ACHN (cell line): Measurements from ENCODE around the gene PCP4L1.
"Not testable (repeated sequence)": the region's sequence is repeated elsewhere in the genome, so short reads cannot be mapped to it uniquely, and the experiment has no call there.

ENCODE experiments used
- DNase-seq: peaks from one replicate; pipeline ENCODE4 v3.0.0-alpha.2; 2015
- in situ Hi-C: cut with HindIII; loops from 2 replicates; pipeline ENCODE4 v1.10.0; 2017; ENCODE audit warnings: low sequenced_read_pairs, low pct_ligation_motif_present, low pct_unique_long_range_greater_than_20kb

The PCP4L1 gene

DNA sequence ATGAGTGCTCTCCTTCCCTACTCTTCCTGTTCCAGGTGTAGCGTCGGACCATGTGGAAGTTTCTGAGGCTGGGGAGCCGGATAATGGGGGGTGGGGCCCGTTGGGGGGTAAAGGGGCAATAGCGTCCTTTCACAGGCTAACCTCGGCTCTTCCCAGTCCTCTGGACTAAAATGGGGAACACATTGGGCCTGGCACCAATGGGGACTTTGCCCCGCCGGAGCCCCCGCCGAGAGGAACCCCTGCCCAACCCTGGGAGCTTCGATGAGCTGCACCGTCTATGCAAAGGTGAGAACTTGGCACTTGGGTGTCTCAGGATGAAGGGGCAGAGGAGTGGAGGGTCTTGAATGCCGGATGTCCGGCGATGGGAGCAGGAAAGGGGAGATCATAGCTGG lies 32.2 kb upstream of the PCP4L1 start:
- in situ Hi-C loops, result loop anchor here (10.0 kb wide), 1 partner anchor 148 kb away; no protein-coding TSS in a partner anchor
- DNase-seq, result no peak

DNA sequence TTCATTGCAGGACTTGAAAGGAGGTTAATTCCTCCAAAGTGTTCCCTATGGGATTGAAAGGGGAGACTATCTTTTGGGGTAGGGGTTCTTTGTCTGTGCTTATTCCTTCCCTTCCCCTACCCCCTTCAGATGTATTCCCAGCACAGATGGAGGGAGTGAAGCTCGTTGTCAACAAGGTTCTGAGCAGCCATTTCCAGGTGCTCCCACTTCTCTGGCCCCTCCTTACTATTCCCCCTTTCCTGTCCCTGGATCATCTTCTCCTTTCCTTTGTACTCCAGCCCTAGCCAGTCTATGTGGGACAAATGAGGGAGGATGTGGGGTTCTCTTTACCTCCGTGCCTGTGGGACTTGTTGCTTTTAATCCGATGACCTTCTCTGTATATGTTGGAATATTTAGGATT lies 31.8 kb upstream of the PCP4L1 start:
- no peak for DNase-seq
- in situ Hi-C loops, result loop anchor here (10.0 kb wide), 1 partner anchor 148 kb away; no protein-coding TSS in a partner anchor

GRCh38 chr1:161227196-161227871 lies 31.2 kb upstream of the PCP4L1 start:
- in situ Hi-C loops, result loop anchor here (10.0 kb wide), 1 partner anchor 147 kb away; no protein-coding TSS in a partner anchor
- DNase-seq, result peak; percentile 76

GRCh38 chr1:161228032-161228431 lies 30.5 kb upstream of the PCP4L1 start:
- in situ Hi-C loops, result loop anchor here (10.0 kb wide), 1 partner anchor 147 kb away; no protein-coding TSS in a partner anchor
- DNase-seq, result no peak

GRCh38 chr1:161229896-161230295 lies 28.6 kb upstream of the PCP4L1 start:
- in situ Hi-C loops, result loop anchor here (10.0 kb wide), 1 partner anchor 145 kb away; no protein-coding TSS in a partner anchor
- DNase-seq, result peak; percentile 42

GRCh38 chr1:161230762-161231161 lies 27.8 kb upstream of the PCP4L1 start:
- DNase-seq, result no peak
- in situ Hi-C loops, result no loop called here

- in situ Hi-C loops, result no loop called here
Measured at GRCh38 chr1:161233102-161233501, 25.4 kb upstream of the PCP4L1 start.

GRCh38 chr1:161235957-161236775 lies 22.4 kb upstream of the PCP4L1 start:
- DNase-seq, result no peak
- in situ Hi-C loops, result no loop called here

More at GRCh38 chr1:161233102-161233501, 25.4 kb upstream of the PCP4L1 start:
- no peak for DNase-seq

DNA sequence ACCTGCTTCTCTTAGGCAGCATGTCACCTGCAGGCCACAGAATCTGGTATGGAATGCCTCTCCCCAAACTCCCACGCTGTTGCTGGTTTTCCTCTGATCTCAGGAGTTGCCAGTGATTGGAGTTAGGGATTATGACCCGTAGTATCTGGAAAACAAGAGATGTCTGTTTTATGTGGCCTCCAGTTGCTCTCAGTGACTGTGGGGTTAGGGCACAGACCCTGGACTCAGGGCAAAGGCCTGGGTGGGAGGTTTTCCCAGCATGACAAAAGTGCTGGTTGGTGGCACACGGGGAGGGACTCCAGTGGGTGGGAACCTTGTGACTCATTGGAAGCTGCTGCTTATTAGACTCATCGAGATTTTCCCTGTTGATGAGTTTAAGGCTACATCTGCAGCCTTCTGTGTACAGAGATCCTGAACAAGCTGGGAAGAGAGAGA lies 20.5 kb upstream of the PCP4L1 start, which contains the start of gene NR1I3:
TSS of gene NR1I3 (minus strand) at position 165 of the 435 bp plus-strand sequence. CDS start 1,638 bp downstream, outside the sequence.
- no peak for DNase-seq
- in situ Hi-C loops, result no loop called here

DNA sequence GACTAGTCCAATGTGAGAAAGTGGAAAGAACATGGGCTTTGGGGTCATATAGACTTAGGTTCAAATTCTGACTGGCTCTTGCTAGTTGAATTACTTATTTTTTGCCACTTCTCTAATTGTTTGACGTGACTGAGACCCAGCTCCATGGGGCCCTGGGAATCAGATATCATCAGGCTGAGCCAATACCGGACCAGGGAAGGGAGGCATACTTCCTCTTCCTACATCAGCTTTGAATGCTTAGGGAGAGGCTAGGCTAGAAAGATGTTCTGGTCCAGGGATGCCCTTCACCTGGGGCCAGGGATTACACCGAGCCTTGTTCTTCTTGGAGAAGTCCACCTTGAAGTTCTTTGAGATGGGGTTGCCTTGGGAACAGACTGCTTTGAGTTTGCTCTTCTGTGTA lies 16.9 kb upstream of the PCP4L1 start:
- no peak for DNase-seq
- in situ Hi-C loops, result no loop called here

DNA sequence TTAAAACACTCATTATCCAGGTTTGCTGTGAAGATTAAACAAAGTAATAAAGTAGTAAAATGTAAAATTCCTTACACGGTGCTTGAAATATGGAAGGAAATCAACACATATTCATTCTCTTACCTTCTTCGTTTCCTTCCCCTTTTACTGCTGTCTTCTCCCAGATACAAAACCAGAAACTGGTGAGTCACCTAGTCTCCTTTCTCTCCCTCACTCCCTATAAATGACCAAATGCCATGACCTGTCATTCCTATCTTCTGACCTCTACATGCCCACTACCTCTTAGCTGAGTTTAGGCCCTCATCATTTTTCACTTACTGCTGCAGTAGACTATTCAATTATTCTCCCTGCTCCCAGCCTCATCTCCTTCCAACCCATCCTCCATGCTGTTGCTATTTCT lies 16.2 kb upstream of the PCP4L1 start:
- in situ Hi-C loops, result no loop called here
- no peak for DNase-seq

DNA sequence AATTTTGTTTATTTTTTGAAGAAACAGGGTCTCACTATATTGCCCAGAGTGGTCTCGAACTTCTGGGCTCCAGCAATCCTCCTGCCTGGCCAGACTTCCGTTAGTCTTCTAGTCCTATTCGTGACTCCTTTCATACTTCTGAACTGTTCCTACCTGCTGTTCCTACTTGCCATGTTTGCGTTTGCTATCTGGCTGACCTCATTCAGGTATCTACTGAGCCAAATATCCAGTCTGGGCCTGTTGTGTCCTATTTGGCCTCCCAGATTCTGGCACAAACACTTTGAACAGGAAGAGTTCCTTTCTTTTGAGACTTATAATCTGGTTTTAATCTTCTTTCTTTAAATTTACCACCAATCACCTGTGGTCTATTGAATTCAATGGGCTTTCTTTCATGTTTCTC lies 13.7 kb upstream of the PCP4L1 start:
- in situ Hi-C loops, result no loop called here
- no peak for DNase-seq

DNA sequence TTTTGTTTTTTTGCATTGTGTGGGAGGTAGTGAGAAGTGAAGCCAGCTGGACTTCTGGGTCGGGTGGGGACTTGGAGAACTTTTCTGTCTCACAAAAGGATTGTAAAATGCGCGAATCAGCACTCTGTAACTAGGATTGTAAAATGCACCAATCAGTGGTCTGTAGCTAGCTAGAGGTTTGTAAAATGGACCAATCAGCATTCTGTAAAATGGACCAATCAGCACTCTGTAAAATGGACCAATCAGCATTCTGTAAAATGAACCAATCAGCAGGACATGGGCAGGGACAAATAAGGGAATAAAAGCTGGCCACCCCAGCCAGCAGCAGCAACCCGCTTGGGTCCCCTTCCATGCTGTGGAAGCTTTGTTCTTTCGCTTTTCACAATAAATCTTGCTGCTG lies 8.4 kb upstream of the PCP4L1 start:
- in situ Hi-C loops, DNase-seq: not testable (repeated sequence)

DNA sequence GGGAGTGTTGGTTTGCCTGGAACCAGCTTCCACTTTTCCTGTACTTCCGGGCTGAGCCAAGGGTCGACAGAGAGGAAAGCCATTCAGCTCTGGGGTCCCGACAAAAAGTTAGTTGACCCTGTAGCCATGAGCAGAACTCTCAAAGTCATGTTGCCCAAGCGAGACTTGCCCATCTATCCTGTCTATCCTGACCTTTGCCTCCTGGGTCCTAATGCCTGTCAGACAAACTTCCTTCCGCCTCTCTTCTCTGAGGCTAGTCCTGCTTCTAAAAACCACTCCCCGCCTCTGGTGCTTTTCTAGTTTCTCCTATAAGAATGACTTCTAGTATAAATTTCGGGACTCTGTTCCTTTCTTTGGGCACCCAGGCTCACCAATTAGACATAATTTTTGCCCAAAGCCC lies 7.7 kb upstream of the PCP4L1 start:
- DNase-seq, result no peak
- in situ Hi-C loops, result no loop called here

DNA sequence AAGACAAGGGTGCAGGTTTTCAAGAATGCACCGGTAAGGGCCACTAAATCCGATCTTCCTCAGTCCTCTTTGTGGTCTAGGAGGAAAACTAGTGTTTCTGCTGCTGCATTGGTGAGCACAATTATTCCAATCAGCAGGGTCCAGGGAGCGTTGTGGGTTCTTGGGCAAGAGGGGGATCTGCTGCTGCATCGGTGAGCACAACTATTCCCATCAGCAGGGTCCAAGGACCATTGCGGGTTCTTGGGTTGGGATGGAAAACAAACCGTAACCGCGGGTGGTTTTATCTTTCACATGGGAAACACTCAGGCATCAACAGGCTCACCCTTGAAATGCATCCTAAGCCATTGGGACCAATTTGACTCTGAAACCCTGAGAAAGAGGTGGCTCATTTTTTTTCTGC lies 7.0 kb upstream of the PCP4L1 start:
- no peak for DNase-seq
- in situ Hi-C loops, result no loop called here

- DNase-seq, in situ Hi-C loops: not testable (repeated sequence)
Measured at GRCh38 chr1:161255302-161255701, 3.2 kb upstream of the PCP4L1 start.

GRCh38 chr1:161255955-161256520 lies 2.5 kb upstream of the PCP4L1 start:
- DNase-seq, in situ Hi-C loops: not testable (repeated sequence)

GRCh38 chr1:161257109-161257508 lies 1.4 kb upstream of the PCP4L1 start:
- DNase-seq, in situ Hi-C loops: not testable (repeated sequence)

GRCh38 chr1:161259345-161259702 lies 779 bp downstream of the PCP4L1 start:
- DNase-seq, result no peak
- in situ Hi-C loops, result no loop called here
